Measurements from ENCODE around the gene SFXN3.

Gene SFXN3

GRCh38 chr10:101027106-101027720, 3.8 kb upstream of the SFXN3 start:
- Histone ChIP-seq H3K27ac (ENCODE audit: low read length) (no peak overlapping the region), H4K20me1 (ENCODE audit: insufficient read depth, low read length) (no peaks in the 10 kb centered on the region), H2AFZ (ENCODE audit: low read length) (no peak overlapping the region), H3K27me3 (replicated peaks; ENCODE audit: insufficient read depth, low read length) (peaks cover 46% of the 10 kb centered on the region), H3K9ac (ENCODE audit: low read length) (no peak overlapping the region), H3K4me1 (ENCODE audit: low read length) (peaks cover 7% of the 10 kb centered on the region; the same call in 1 of the 2 replicates), H3K9me2 (replicated peaks; ENCODE audit: insufficient read depth, low read length) (no peaks in the 10 kb centered on the region), H3K9me3 (replicated peaks; ENCODE audit: insufficient read depth, low read length) (no peaks in the 10 kb centered on the region), H3K36me3 (replicated peaks; ENCODE audit: insufficient read depth, low read length) (no peaks in the 10 kb centered on the region), H3K4me2 (ENCODE audit: low read depth, low read length) (no peak overlapping the region), H3K4me3 (ENCODE audit: low read length) (no peak overlapping the region), H3K79me2 (ENCODE audit: low read length) (no peaks in the 10 kb centered on the region), H3F3A (ENCODE audit: insufficient read depth, low read length) (no peaks in the 10 kb centered on the region)
- TF ChIP-seq EZH2phosphoT487 (IDR thresholded peaks at IDR 0.05; ENCODE audit: low read length) = no peak
- no peak for TF ChIP-seq EZH2 (optimal IDR thresholded peaks at IDR 0.05; ENCODE audit: low read depth, low read length)
- no peak for TF ChIP-seq CTCF (IDR thresholded peaks at IDR 0.05; ENCODE audit: low read length)
- no peak for DNase-seq

GRCh38 chr10:101028446-101029337, 2.3 kb upstream of the SFXN3 start:
- TF ChIP-seq EZH2phosphoT487 (IDR thresholded peaks at IDR 0.05; ENCODE audit: low read length) = no peak
- no peak for TF ChIP-seq EZH2 (optimal IDR thresholded peaks at IDR 0.05; ENCODE audit: low read depth, low read length)
- TF ChIP-seq CTCF (IDR thresholded peaks at IDR 0.05; ENCODE audit: low read length) = no peak
- no peak overlapping the region for H2AFZ ChIP-seq (ENCODE audit: low read length)
- H3K4me1 ChIP-seq (ENCODE audit: low read length) = peaks cover 7% of the 10 kb centered on the region; the same call in 1 of the 2 replicates
- DNase-seq = no peak
- no peaks in the 10 kb centered on the region for H3K9me3 ChIP-seq (replicated peaks; ENCODE audit: insufficient read depth, low read length)
- H3K27me3 ChIP-seq (replicated peaks; ENCODE audit: insufficient read depth, low read length) = peaks cover 59% of the 10 kb centered on the region
- H3K4me3 ChIP-seq (ENCODE audit: low read length) = no peak overlapping the region
- no peak overlapping the region for H3K4me2 ChIP-seq (ENCODE audit: low read depth, low read length)
- H3K79me2 ChIP-seq (ENCODE audit: low read length) = no peaks in the 10 kb centered on the region
- H3K9me2 ChIP-seq (replicated peaks; ENCODE audit: insufficient read depth, low read length) = no peaks in the 10 kb centered on the region
- no peak overlapping the region for H3K9ac ChIP-seq (ENCODE audit: low read length)
- no peaks in the 10 kb centered on the region for H3F3A ChIP-seq (ENCODE audit: insufficient read depth, low read length)
- no peaks in the 10 kb centered on the region for H3K36me3 ChIP-seq (replicated peaks; ENCODE audit: insufficient read depth, low read length)
- no peaks in the 10 kb centered on the region for H4K20me1 ChIP-seq (ENCODE audit: insufficient read depth, low read length)
- no peak overlapping the region for H3K27ac ChIP-seq (ENCODE audit: low read length)

- TF ChIP-seq EZH2 (optimal IDR thresholded peaks at IDR 0.05; ENCODE audit: low read depth, low read length) = no peak
- no peak for TF ChIP-seq CTCF (IDR thresholded peaks at IDR 0.05; ENCODE audit: low read length)
- TF ChIP-seq EZH2phosphoT487 (IDR thresholded peaks at IDR 0.05; ENCODE audit: low read length) = no peak
- H3K9ac ChIP-seq (ENCODE audit: low read length) = no peak overlapping the region
- H3K4me2 ChIP-seq (ENCODE audit: low read depth, low read length) = no peak overlapping the region
Measured at GRCh38 chr10:101029520-101030295, 1.3 kb upstream of the SFXN3 start.

More at GRCh38 chr10:101029520-101030295, 1.3 kb upstream of the SFXN3 start:
- no peak overlapping the region for H3K4me3 ChIP-seq (ENCODE audit: low read length)
- no peaks in the 10 kb centered on the region for H4K20me1 ChIP-seq (ENCODE audit: insufficient read depth, low read length)
- no peaks in the 10 kb centered on the region for H3K9me3 ChIP-seq (replicated peaks; ENCODE audit: insufficient read depth, low read length)
- peaks cover 63% of the 10 kb centered on the region for H3K27me3 ChIP-seq (replicated peaks; ENCODE audit: insufficient read depth, low read length)
- H3F3A ChIP-seq (ENCODE audit: insufficient read depth, low read length) = no peaks in the 10 kb centered on the region
- no peaks in the 10 kb centered on the region for H3K79me2 ChIP-seq (ENCODE audit: low read length)
- no peak overlapping the region for H2AFZ ChIP-seq (ENCODE audit: low read length)
- no peak for DNase-seq
- H3K36me3 ChIP-seq (replicated peaks; ENCODE audit: insufficient read depth, low read length) = no peaks in the 10 kb centered on the region
- no peak overlapping the region for H3K27ac ChIP-seq (ENCODE audit: low read length)
- no peaks in the 10 kb centered on the region for H3K9me2 ChIP-seq (replicated peaks; ENCODE audit: insufficient read depth, low read length)
- H3K4me1 ChIP-seq (ENCODE audit: low read length) = peaks cover 7% of the 10 kb centered on the region; the same call in 1 of the 2 replicates
